ENCODE results near the gene HAX1. TPM values are rescaled to one million over a fixed set of nuclear protein-coding genes. Genes with fewer than 3 reads are reported as not detected.

The HAX1 gene
- polyA plus RNA-seq, 1 of the 3 experiments (the other 2 are of a cell fraction), result 74.1 TPM

GRCh38 chr1:154258784-154259183, 13.6 kb upstream of the HAX1 start:
- peaks cover 9% of the 10 kb centered on the region for H3F3A ChIP-seq (replicated peaks; ENCODE audit: insufficient read depth)
- peaks cover 5 to 8% of the 10 kb centered on the region in 2 experiments; a peak in 1 of 4 replicates for H3K4me1 ChIP-seq (ENCODE audit: control insufficient read depth in 1 of 2, insufficient read depth in 2 of 2, low read depth in 1 of 2, low read length in 1 of 2)
- no peak overlapping the region for H3K4me2 ChIP-seq
- ChIA-PET POLR2A (interaction anchor here (1.5 kb wide), 1 partner anchor 51 kb away, joined by 3 read pairs; no protein-coding TSS in a partner anchor), CTCF (interaction anchor here (1.0 to 2.4 kb wide), 5 partner anchors 10 to 77 kb away, joined by 3 to 9 read pairs (median 7); no protein-coding TSS in a partner anchor)
- no peak overlapping the region for H3K27ac ChIP-seq (ENCODE audit: low read depth in 2 of 2, low read length in 1 of 2)
- no peak overlapping the region for H2AFZ ChIP-seq (ENCODE audit: low read depth)
- H3K9ac ChIP-seq, result no peak overlapping the region
- H3K36me3 ChIP-seq (replicated peaks in 1 of 2; ENCODE audit: control insufficient read depth in 1 of 2, insufficient read depth in 2 of 2, low read length in 1 of 2), result peaks cover 96 to 100% of the 10 kb centered on the region in 2 experiments
- H3K9me3 ChIP-seq, result no peaks in the 10 kb centered on the region
- WGBS (ENCODE audit: low lambda C conversion rate), result 96% methylated on average over 2 of the region's 2 CpGs
- no peaks in the 10 kb centered on the region; the same call in 1 of the 2 replicates for H3K79me2 ChIP-seq (ENCODE audit: insufficient read depth)
- no peaks in the 10 kb centered on the region for H3K27me3 ChIP-seq (ENCODE audit: insufficient read depth)
- H4K20me1 ChIP-seq (ENCODE audit: insufficient read depth), result peaks cover 6% of the 10 kb centered on the region
- no peaks in the 10 kb centered on the region for H3K9me2 ChIP-seq
- TF ChIP-seq RAD21 (IDR thresholded peaks at IDR 0.05; ENCODE audit: low read length) (no peak), ZBTB33 (IDR thresholded peaks at IDR 0.05; ENCODE audit: borderline replicate concordance, low read depth) (no peak), EP300 (IDR thresholded peaks at IDR 0.05; ENCODE audit: borderline replicate concordance in 1 of 2, low read depth in 1 of 2, low read length in 1 of 2) (no peak), YY1 (IDR thresholded peaks at IDR 0.05; ENCODE audit: low read depth) (no peak), NFIC (IDR thresholded peaks at IDR 0.05; ENCODE audit: borderline replicate concordance) (no peak)
- TF ChIP-seq, protein P1, sequence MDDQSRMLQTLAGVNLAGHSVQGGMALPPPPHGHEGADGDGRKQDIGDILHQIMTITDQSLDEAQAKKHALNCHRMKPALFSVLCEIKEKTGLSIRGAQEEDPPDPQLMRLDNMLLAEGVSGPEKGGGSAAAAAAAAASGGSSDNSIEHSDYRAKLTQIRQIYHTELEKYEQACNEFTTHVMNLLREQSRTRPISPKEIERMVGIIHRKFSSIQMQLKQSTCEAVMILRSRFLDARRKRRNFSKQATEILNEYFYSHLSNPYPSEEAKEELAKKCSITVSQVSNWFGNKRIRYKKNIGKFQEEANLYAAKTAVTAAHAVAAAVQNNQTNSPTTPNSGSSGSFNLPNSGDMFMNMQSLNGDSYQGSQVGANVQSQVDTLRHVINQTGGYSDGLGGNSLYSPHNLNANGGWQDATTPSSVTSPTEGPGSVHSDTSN (IDR thresholded peaks at IDR 0.05), result no peak
- H3K4me3 ChIP-seq (ENCODE audit: low read depth in 2 of 2, low read length in 1 of 2), result no peak overlapping the region
- DNase-seq, result no peak

- no peak overlapping the region for H3K4me3 ChIP-seq (ENCODE audit: low read depth in 2 of 2, low read length in 1 of 2)
- TF ChIP-seq POLR2AphosphoS5 (IDR thresholded peaks at IDR 0.05; ENCODE audit: low read depth, low read length), result no peak
- no peak for TF ChIP-seq GABPA (IDR thresholded peaks at IDR 0.05; ENCODE audit: low read depth)
- no peak for TF ChIP-seq MEF2A (IDR thresholded peaks at IDR 0.05; ENCODE audit: borderline replicate concordance, low read depth)
- TF ChIP-seq YY1 (IDR thresholded peaks at IDR 0.05; ENCODE audit: low read depth), result no peak
- TF ChIP-seq RCOR1 (IDR thresholded peaks at IDR 0.05; ENCODE audit: low read length), result no peak
- no peak for TF ChIP-seq GATA2 (CRISPR knock-in tag; IDR thresholded peaks at IDR 0.05)
- TF ChIP-seq FOXM1 (IDR thresholded peaks at IDR 0.05; ENCODE audit: low read depth), result no peak
- no peak for TF ChIP-seq SIN3A (IDR thresholded peaks at IDR 0.05; ENCODE audit: borderline replicate concordance, low read depth, low read length)
- TF ChIP-seq TCF12 (IDR thresholded peaks at IDR 0.05), result no peak
- TF ChIP-seq JUND (IDR thresholded peaks at IDR 0.05), result no peak
- no peak for TF ChIP-seq TAF1 (IDR thresholded peaks at IDR 0.05; ENCODE audit: borderline replicate concordance, low read depth, low read length)
- TF ChIP-seq, protein P2, sequence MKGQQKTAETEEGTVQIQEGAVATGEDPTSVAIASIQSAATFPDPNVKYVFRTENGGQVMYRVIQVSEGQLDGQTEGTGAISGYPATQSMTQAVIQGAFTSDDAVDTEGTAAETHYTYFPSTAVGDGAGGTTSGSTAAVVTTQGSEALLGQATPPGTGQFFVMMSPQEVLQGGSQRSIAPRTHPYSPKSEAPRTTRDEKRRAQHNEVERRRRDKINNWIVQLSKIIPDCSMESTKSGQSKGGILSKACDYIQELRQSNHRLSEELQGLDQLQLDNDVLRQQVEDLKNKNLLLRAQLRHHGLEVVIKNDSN (IDR thresholded peaks at IDR 0.05; ENCODE audit: borderline replicate concordance, low read depth), result no peak
- no peaks in the 10 kb centered on the region; the same call in 1 of the 2 replicates for H3K79me2 ChIP-seq (ENCODE audit: insufficient read depth)
- no peaks in the 10 kb centered on the region for H3K27me3 ChIP-seq (ENCODE audit: insufficient read depth)
- peaks cover 6% of the 10 kb centered on the region for H4K20me1 ChIP-seq (ENCODE audit: insufficient read depth)
- 88% methylated on average over 1 of the region's 1 CpG for WGBS (ENCODE audit: low lambda C conversion rate)
- peaks cover 95 to 100% of the 10 kb centered on the region in 2 experiments for H3K36me3 ChIP-seq (replicated peaks in 1 of 2; ENCODE audit: control insufficient read depth in 1 of 2, insufficient read depth in 2 of 2, low read length in 1 of 2)
- no peak overlapping the region for H3K4me2 ChIP-seq
- ChIA-PET CTCF (interaction anchor here (0.7 to 2.3 kb wide), 3 partner anchors 11 to 66 kb away, joined by 3 to 8 read pairs (median 7); no protein-coding TSS in a partner anchor), POLR2A (interaction anchor here (1.4 kb wide), 1 partner anchor 9 kb away, joined by 3 read pairs; no protein-coding TSS in a partner anchor)
- no peak overlapping the region for H3K9ac ChIP-seq
- peaks cover 17% of the 10 kb centered on the region for H3F3A ChIP-seq (replicated peaks; ENCODE audit: insufficient read depth)
- no peaks in the 10 kb centered on the region for H3K9me2 ChIP-seq
- H2AFZ ChIP-seq (ENCODE audit: low read depth), result no peak overlapping the region
- no peak overlapping the region for H3K27ac ChIP-seq (ENCODE audit: low read depth in 2 of 2, low read length in 1 of 2)
- no peaks in the 10 kb centered on the region for H3K9me3 ChIP-seq
- DNase-seq, result no peak
- H3K4me1 ChIP-seq (ENCODE audit: control insufficient read depth in 1 of 2, insufficient read depth in 2 of 2, low read depth in 1 of 2, low read length in 1 of 2), result peaks cover 5 to 9% of the 10 kb centered on the region in 2 experiments; a peak in 1 of 4 replicates
Measured at GRCh38 chr1:154260127-154260526, 12.3 kb upstream of the HAX1 start.

All from SK-N-SH (cell line).